ENCODE measurements around the gene PHETA2.
"Not testable (repeated sequence)": the region's sequence is repeated elsewhere in the genome, so short reads cannot be mapped to it uniquely, and the experiment has no call there.

PHETA2 gene

DNA sequence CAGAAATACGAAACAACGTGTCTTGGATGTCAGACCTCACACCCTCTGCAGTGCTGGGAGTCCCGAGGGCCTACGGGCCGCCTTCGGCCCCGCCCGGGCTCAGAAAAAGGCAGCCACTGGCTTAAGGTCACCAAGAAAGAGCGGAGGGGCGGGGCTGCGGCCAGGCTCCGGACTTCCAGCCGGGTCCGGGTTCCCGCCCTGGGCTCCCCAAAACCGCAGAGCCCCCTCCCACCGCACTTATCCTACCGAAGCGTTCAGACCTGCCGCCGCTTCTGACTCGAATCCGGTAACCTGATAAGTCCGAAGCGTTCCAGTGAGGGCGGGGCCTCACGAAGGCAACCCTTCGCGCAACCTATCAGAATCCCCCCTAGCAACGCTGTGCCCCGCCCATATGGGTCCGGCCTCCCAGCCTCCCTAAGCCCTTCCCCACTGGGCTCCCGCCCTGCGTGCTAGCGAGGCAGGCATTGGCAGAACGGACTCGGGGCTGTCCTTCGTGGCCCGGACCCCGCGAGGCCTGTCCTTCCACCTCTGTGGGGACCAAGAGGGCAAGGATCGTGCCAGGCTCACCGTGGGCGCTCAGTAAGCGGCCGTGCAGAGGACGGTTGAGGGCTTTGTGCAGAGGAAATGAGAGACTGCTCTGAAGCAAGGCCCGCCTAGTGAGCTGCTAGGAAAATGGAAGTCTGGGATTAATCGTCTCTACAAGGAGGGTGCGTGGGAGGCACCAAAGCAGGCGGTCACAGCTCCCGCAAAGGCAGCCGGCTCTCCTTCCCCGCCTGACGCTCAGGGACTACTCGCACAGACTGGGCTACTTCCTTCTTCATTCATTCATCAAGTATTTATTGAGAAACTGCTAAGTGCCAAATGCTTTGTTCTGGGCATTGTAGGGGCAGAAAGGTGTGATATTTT lies 3.3 kb upstream of the PHETA2 start, which contains the start of gene NAGA:
Gene NAGA, minus strand, starts transcription at position 296 of the 906 bp plus-strand sequence. CDS start 515 bp downstream, outside the sequence.
- DNase-seq: peak; percentile 77 to 96 (median 89)

DNA sequence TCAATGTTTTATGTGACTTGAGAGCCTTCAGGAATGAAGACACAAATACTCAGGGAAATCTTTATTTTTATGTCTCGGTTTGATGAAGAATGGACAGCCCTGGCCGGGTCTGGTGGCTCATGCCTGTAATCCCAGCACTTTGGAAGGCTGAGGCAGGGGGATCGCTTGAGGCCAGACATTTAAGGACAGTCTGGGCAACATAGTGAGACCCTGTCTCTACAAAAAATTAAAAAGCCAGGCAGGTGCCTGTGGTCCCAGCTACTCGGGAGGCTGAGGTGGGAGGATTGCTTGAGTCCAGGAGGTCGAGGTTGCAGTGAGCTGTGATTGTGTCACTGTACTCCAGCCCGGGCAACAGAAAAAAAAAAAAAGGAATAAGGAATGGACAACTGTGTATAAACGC lies 2.5 kb upstream of the PHETA2 start:
- not testable (repeated sequence) for DNase-seq

GRCh38 chr22:42072606-42073330 lies 1.3 kb upstream of the PHETA2 start:
- DNase-seq: no peak

DNA sequence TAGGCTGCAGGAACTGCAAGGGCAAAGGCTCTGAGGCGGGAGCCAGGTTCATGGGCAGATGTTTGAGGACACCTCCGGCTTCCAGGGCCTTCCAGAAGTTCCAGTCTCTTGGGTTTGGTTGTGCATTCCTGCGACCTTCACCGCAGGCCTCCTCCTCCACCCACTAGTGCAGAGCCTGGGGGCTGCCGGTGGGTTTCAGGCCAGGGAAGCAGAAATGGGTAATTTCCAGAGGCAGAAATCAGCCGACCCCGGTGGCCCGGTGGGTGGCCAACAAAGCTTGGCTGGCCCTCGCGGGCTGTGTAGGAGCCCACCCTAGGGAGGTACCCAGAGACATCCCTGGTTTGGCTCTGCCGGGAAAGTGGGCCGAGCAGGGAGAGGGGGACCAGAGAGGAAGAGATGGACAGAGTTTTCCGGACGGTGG lies 417 bp upstream of the PHETA2 start:
- DNase-seq: no peak

DNA sequence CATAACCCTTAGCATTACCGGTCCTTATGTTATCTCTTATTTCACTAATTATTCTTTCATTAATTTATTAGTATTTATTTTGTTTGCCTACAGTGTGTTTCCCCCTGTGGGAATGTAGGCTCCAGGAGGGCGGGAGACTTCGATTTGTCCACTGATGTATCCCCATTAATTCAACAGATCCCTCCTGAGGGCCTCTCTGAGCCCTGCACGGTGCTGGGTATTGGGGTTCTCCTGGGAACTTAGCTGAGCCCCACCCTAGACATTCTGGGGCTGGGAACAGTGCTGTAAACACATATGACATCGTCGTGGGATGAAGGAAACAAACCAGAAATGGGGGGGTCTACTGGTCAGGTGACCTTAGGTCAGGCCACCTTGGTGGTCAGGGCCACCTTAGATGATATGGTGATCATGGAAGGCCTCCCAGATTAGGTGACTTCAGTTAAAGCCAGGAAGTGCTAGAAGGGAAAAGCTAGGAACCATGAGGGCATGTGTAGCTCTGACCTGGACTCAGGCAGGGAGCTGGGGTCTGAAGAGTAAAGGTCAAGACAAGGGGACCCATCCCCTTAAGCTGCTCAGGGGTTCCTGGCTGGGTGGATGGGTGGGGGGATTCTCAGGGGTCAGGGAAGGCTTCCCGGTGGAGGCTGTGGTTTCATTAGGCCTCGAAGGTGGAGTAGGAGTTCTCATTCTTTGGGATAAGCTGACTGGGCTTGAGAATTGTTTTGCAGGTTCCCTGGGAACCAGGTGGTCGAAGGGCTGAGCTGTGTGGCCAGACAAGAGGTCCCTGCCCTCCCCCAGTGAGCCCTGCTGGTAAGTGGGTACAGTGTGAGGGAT lies 1.0 kb downstream of the PHETA2 start:
- no peak for DNase-seq

DNA sequence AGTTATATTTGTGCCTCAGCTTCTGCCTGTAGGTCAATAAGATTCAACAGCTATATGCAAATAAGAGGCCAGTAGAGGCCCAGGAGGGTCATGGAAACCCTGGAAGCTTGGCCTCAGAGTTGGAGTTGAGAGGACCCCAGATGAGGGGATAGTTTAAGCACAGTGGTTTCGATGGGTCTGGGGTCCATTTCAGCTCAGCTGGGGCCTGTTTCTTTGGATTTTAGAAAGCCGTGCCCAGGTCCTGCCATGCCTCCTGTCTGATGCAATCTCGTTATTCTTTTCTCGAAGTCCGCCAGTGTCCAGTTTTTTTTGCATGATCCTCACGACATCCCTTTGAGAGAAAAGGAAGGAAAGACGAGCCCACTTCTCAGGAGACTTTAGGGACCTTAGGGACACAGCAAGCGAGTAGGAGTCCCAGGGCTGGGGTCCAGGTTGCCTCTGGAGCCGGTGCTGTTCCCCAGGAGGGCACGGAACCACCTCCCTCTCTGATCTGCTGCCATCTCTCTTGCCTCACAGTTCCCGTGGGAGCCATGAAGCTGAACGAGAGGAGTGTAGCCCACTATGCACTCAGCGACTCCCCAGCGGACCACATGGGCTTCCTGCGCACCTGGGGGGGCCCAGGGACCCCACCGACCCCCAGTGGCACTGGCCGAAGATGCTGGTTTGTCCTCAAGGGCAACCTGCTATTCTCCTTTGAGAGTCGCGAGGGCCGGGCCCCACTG lies 2.9 kb downstream of the PHETA2 start:
- DNase-seq: no peak

DNA sequence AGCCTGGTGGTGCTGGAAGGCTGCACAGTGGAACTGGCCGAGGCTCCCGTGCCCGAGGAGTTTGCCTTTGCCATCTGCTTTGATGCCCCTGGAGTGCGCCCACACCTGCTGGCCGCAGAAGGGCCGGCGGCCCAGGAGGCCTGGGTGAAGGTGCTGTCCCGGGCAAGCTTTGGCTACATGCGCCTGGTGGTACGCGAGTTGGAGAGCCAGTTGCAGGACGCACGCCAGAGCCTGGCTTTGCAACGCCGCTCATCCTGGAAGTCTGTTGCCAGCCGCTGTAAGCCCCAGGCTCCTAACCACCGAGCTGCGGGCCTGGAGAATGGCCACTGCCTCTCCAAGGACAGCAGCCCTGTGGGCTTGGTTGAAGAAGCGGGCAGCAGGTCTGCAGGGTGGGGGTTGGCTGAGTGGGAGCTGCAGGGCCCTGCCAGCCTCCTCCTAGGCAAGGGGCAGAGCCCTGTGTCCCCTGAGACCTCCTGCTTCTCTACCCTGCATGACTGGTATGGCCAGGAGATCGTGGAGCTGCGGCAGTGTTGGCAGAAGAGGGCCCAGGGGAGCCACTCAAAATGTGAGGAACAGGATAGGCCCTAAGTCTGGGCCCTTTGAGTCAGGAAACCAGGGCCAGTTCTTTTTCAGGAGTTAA lies 3.6 kb downstream of the PHETA2 start:
- DNase-seq: no peak

- no peak for DNase-seq
Observed at GRCh38 chr22:42078469-42079318, 4.6 kb downstream of the PHETA2 start.

DNA sequence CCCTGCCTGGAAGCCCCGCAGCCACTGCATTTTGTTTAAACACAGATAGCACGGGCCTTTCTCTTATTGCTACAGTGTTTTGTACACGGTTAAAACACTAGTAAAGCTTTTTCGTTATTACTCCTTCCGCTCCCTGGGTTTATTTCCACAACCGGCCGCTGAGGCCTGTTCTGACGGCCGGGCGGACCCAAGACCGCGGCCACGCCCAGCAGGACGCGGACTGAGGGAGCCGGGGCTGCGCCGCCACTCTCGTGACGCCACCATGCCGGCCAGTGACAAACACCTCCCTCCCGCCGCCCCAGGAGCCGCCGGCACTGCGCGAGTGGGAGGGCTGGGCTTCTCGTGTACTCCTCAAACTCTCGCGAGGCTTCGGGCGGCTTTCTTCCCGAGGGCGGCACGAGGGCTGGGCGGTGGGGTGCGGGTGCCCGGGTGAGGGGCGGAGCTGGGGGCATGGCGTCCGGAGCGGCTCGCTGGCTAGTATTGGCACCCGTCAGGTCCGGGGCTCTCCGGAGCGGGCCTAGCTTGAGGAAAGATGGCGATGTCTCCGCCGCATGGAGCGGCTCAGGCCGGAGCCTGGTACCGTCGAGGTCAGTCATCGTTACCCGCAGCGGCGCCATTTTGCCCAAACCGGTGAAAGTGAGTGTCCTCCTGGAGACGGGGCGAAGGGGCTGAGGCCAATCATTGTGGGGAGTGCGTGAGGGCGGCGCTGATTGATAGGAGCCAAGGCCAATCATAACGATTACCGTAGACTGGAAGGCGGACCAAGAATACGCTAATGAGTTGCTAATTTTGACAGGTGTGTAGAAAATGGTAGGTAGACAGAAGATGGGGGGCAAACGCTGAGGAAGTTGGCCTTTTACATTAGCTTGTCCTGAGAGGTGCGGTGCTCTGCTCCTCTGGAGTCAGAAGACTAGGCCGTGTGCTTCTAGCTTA lies 5.5 kb downstream of the PHETA2 start, which contains the start of gene SMDT1:
Gene SMDT1, plus strand, starts transcription at position 382 of the 933 bp plus-strand sequence. Its CDS starts 69 bp downstream, at position 451.
- peak; percentile 97 to 99 (median 98) for DNase-seq

GRCh38 chr22:42080287-42080686 lies 6.2 kb downstream of the PHETA2 start:
- peak in 1 of 5 experiments; percentile 46 for DNase-seq

DNA sequence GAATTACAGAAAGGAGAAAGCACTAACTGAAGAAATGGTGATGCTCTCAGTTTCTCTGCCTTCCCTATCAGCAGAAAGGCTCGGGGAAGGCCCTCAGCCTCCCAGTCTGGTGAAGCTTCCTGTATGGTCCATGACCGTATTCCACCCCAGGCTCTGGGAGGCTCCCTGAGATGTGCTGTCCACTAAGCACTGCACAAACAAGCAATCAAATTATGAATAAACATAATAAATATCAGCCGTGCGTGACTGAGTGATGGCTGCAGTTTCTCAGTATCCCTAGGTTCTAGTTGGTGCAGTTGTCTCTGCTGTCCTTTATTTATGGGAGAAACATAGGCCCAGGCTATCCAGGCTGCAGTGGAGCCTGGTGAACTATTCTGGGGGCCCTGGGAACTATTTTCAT lies 9.1 kb downstream of the PHETA2 start:
- DNase-seq: no peak

GRCh38 chr22:42084874-42085273 lies 10.8 kb downstream of the PHETA2 start:
- DNase-seq: no peak

DNA sequence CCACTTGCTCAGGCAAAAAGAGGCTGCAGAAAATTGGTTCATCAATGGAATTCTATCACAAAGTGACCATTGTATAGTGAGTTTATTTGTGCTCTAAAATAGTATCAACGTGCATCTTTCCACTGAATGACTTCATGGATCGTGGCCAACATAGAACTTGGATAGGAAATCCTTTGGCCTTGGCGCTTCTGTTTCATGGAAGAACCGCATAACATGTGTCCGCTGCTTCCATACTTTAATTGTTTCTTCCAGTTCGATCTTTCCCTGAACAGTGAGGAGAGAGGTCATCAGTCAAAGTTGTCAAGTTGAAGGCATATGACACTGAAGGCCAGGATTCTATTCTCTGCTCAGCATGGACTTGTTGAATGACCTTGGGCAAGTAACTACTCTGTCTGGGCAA lies 12.0 kb downstream of the PHETA2 start:
- DNase-seq: no peak

GRCh38 chr22:42090596-42091454 lies 16.8 kb downstream of the PHETA2 start, which contains the start of gene NDUFA6:
TSS of gene NDUFA6 (minus strand) at chr22:42090772. CDS start at chr22:42090744, 28 bp downstream.
- DNase-seq: peak; percentile 90 to 99 (median 98)

GRCh38 chr22:42091455-42091782 lies 17.4 kb downstream of the PHETA2 start:
- DNase-seq: no peak

GRCh38 chr22:42101199-42101598 lies 27.2 kb downstream of the PHETA2 start:
- peak in 1 of 5 experiments; percentile 20 for DNase-seq

DNA sequence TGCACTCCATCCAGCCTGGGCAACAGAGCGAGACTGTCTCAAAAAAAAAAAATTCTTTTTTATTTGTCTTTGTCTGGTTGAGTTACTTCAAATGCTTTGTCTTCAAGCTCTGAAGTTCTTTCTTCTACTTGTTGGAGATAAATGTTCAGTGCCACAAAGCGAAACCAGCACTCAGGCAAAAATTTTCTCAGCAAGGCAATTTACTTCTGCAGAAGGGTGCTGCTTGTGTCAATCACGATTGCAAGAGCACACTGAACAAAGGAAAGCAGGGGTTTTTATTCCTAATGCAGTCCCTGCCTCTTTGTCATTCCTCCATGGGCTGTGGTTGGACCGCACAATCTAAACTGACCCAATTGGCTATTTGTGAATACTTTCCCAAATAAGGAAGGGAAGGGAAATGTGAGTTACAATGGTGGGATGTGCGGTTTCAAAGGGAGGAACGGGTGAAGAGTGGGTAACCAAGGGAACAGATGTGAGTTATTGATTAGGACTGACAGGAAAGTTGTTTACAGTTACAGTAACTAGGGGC lies 30.3 kb downstream of the PHETA2 start:
- DNase-seq: not testable (repeated sequence)

DNA sequence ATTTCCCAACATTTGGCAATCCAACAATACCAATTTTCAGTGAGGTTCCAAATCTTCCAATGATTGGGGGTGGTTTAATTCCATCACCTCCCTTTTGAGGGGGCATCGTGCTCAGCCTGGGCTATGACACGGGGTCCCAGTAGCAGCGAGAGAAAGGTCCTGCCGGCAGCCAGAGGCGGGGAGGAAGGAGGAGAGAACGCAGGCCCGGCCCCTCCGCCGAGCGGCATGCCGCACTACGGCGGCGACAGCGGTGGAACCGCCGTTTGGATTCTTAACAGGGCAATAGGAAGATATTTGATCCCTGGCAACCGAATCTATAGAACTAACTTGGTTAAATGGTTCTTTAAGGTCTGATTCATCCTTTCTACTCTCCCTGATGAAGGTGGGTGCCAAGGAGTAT lies 34.8 kb downstream of the PHETA2 start:
- DNase-seq: no peak
